ENCODE measurements around the gene PLTP.
"Not testable (repeated sequence)": the region's sequence is repeated elsewhere in the genome, so short reads cannot be mapped to it uniquely, and the experiment has no call there.

PLTP gene, protein sequence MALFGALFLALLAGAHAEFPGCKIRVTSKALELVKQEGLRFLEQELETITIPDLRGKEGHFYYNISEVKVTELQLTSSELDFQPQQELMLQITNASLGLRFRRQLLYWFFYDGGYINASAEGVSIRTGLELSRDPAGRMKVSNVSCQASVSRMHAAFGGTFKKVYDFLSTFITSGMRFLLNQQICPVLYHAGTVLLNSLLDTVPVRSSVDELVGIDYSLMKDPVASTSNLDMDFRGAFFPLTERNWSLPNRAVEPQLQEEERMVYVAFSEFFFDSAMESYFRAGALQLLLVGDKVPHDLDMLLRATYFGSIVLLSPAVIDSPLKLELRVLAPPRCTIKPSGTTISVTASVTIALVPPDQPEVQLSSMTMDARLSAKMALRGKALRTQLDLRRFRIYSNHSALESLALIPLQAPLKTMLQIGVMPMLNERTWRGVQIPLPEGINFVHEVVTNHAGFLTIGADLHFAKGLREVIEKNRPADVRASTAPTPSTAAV

GRCh38 chr20:45911486-45912343, at the start of gene PLTP:
PLTP (minus strand) TSS chr20:45912155; CDS start chr20:45911452, 703 bp downstream.
- peak; percentile 25 for DNase-seq

DNA sequence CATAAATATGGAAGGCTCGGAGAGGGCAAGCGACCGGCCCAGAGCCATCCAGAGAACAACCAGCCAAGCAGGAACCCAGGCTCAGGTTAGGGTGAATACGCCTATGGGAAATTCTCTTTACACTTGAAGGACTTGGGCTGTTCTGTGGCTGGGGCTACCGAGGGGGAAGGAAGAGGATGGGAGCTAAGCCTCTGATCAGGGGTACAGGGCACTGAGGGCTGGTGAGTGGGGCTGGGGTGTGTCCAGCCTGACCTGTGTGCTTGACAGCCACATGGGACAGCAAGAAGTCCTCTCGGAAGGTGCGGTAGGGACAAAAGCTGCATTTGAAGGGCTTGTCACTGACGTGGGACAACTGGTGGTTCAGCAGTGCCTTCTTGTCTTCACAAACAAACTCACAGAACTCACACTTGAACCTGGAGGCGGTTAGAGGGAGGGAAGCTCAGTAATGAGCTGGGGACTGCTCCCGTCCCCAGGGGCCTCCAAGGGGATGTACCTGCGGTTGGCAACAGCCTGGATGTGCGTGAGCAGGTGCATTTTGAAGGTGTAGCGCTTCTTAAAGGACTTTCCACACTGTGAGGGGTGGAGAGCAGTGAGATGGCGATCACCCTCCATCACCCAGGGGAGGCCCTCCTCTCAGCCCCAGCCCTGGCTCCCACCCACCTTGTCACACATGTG, 48.1 kb upstream of the PLTP start:
- DNase-seq = no peak

DNA sequence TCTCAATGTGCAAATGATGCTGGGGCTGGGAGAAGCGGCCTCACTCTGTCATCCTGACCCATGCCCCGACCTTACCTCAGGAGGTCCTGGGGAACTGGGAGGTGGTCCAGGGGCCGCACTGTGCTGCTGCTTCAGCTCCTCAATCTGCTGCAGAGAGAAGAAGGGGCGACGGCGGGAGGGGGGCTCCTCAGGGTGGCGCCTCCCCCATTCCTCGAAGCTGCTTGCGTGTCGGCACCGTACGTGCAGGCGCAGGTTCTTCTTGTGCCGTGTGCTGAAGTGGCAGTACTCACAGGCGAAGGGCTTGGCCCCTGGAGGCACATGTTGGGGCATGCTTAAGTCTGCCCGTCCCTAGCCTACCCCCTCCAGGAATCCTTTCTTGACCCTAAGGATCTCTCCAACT, 47.2 kb upstream of the PLTP start:
- no peak for DNase-seq

DNA sequence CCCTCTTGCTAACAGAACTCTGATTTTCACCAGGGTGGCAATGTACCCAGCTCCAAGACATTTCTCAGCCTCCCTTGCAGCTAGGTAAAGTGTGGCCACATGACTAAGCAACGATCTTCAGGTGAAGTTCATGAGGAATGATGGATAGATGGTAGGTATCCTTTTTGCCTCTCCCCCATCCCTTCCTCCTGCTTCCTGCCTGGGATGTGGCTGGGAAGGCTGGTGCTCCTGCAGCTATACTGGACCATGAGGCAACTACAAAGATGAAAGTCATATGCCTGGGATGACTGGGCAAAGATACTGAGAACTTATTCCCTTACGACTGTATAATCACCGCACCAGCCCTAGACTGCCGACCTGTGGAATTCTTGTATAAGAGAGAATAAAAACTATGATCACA, 46.6 kb upstream of the PLTP start:
- DNase-seq = no peak

- DNase-seq = no peak
These were observed 45.3 kb upstream of the PLTP start for GRCh38 chr20:45957021-45957941.

- not testable (repeated sequence) for DNase-seq
These were observed 44.4 kb upstream of the PLTP start for GRCh38 chr20:45956326-45956725.

- DNase-seq = no peak
These were observed 41.7 kb upstream of the PLTP start for GRCh38 chr20:45953672-45954071.

GRCh38 chr20:45952861-45953260, 40.9 kb upstream of the PLTP start:
- no peak for DNase-seq

DNA sequence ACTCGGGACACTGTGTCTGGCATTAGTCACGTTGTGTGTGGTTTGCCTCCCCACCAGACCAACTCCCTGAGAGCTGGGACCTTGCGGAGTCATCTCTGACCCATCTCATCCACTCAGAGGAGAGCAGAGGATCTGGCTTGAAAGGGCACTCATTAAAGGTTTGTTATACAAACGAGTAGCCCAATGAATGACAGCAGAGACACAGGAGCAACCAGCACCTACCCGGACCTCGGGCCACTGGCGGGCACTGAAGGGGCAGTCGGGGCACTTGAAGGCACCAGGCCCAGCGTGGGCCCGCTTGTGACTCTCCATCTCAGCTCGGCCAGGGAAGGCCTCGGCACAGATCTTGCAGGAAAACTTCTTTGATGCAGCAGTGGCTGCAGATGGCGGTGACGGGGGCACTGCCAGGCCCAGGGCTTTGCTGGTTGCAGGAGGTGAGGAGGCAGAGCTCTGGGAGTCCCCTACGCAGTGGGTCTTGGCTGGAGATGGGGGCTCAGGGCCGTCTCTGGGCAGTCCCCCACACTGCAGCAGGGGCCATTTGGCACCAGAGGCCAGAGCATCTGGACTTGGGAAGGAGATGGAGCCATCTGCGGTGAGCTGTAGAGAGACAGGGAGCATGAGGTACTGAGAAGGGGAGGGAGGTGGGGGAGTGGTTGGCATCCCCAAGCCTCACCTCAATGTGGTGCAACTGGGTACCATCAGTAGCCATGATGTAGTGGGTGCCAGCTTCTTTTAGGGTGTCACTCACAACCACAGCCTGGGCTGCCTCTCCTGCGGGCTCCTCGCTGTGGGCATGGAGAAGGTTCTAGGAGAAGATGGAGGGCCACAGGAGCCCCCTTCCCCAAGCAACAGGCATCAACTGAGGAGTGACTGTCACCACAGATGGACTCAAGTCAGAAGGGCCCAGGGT, 40.2 kb upstream of the PLTP start:
- no peak for DNase-seq

DNA sequence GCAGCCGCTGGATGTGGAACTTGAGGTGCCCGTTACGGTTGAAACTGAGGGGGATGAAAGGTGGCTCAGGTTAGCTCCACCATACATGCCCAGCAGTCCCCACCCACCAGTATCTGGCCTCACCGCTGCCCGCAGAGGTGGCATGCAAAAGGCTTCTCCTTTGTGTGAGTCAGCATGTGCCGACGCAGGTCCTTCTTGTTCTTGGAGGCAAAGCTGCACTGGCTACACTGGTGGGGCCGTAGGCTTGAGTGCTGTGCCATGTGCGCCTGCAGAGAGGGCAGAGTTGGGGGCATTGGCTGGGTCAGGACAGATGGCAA, 38.3 kb upstream of the PLTP start:
- DNase-seq = no peak

- no peak for DNase-seq
These were observed 37.8 kb upstream of the PLTP start for GRCh38 chr20:45949542-45950329.

DNA sequence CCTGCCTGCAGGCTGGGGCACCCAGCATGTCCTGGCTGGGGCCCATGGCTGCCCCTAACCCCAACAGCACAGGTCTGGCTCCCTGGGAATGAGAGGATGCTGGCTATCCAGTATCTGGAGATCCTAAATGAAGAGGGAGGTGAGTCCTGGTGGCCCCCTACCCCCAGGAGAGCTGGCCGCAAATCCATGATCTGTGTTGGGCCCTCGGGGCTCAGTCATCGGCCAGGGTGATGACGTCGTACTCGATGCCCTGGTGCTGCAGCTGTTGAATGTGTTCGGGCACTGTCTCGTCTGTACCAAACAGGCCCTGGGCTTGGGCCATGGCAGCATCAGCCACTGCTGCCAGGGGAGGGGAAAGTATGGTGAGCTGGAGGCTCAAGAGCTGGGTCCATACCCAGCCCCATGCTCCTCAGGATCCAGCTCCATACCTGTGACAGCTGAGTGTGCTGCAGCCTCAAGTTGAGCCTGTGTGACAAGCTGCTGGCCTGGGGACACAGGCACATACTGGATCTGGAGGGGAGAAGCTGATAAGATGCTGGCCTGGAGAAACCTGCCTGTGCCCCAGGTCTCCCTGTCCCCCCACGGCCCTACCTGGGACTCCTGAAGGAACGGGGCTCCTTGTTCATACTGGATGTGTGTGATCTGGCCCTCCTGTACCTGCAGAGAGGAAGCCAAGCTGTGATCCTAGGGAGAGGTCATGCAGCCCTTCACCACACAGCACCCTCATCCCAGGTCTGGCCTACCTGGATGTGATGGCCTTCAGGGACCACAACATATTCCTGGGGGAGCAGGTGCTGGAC, 37.0 kb upstream of the PLTP start:
- DNase-seq = no peak

- DNase-seq = no peak
These were observed 36.3 kb upstream of the PLTP start for GRCh38 chr20:45948261-45948733.

DNA sequence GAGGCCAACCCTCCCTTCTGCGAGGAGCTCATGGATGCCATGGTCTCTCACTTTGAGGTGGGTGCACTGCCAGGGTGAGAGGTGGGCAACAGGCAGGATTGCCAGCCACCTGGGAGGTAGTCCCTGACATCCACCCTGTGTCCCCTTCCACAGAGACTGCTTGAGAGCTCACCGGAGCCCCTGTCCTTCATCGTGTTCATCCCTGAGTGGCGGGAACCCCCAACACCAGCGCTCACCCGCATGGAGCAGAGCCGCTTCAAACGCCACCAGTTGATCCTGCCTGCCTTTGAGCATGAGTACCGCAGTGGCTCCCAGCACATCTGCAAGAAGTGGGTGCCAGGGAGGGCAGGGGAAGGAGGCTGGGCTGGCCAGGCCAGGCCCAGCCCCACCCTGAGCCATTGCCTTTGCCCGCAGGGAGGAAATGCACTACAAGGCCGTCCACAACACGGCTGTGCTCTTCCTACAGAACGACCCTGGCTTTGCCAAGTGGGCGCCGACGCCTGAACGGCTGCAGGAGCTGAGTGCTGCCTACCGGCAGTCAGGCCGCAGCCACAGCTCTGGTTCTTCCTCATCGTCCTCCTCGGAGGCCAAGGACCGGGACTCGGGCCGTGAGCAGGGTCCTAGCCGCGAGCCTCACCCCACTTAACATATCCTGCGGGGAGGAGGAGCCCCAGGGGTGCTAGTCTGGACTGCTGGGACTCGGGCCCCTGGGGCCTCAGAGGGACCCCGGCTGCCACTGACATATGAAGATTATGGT, 35.3 kb upstream of the PLTP start:
- no peak for DNase-seq

DNA sequence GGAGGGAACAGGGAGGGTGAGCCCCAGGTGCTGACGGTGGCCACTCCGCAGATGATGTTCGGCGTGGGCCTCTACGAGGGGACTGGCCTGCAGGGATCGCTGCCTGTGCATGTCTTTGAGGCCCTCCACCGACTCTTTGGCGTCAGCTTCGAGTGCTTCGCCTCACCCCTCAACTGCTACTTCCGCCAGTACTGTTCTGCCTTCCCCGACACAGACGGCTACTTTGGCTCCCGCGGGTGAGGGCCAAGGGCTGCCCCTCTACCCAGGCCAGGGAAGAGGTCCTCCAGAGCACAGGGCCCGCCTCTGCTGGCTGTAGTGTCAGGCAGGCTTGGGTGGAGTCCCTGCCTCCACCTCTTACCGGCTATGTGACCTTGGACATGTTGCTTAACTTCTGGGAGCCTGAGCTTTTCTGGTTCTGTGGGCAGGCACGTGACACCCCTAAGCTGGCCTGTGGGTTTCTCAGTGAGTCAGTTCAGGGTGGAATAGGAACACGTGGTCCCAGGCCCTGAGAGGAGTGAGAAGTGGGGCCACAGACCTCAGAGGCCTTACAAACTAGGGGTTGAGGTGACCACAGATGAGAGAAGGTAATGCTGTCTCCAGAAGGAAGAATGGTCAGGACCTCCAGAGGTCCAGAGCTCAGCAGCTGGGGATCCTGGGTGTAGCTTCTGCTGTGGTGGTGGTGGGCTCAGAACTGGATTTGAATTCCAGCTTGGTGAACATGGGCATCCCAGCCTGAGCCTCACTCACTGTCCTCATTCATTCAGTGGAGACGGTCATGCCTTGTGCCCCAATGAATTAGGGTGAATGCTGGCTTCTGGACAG, 34.4 kb upstream of the PLTP start:
- DNase-seq = no peak

- no peak for DNase-seq
These were observed 33.8 kb upstream of the PLTP start for GRCh38 chr20:45945678-45946148.

GRCh38 chr20:45944965-45945677, 33.2 kb upstream of the PLTP start:
- no peak for DNase-seq

Measured in stimulated activated CD4-positive, alpha-beta T cell treated with anti-CD3 and anti-CD28 coated beads, Interleukin-4, amount 100 ng/mL, for 1 hour (primary cell).